ENCODE results near the gene KLHL6.

- TF ChIP-seq GATA1 (IDR thresholded peaks at IDR 0.05; ENCODE audit: low read depth, low read length) (no peak), POLR2A (IDR thresholded peaks at IDR 0.05; ENCODE audit: low read length) (no peak)
These were observed 55.2 kb downstream of the KLHL6 start for GRCh38 chr3:183500319-183500718.

Measured in erythroblast (primary cell).